ENCODE measurements around the gene EVI5L. TPM values are rescaled to one million over a fixed set of nuclear protein-coding genes. Genes with fewer than 3 reads are reported as not detected.
A peak's percentile ranks its signal among the peaks of the same experiment; 100 is the strongest.

Gene EVI5L
- total RNA-seq, 1 experiment from 2014 or later: 5.0 TPM

GRCh38 chr19:7905859-7906258, 75.8 kb downstream of the EVI5L start:
- no peak for DNase-seq
- Histone ChIP-seq H3K36me3 (replicated peaks; ENCODE audit: control insufficient read depth, insufficient read depth, low read length) (peaks cover 1% of the 10 kb centered on the region; the same call in 1 of the 2 replicates), H3K27me3 (ENCODE audit: control insufficient read depth, insufficient read depth, low read length) (no peaks in the 10 kb centered on the region; the same call in 1 of the 2 replicates), H3K4me3 (ENCODE audit: insufficient read depth, low read depth, low read length) (no peak overlapping the region)

GRCh38 chr19:7907122-7907521, 77.1 kb downstream of the EVI5L start:
- H3K27me3 ChIP-seq (ENCODE audit: control insufficient read depth, insufficient read depth, low read length): no peaks in the 10 kb centered on the region; the same call in 1 of the 2 replicates
- H3K36me3 ChIP-seq (replicated peaks; ENCODE audit: control insufficient read depth, insufficient read depth, low read length): peaks cover 1% of the 10 kb centered on the region; the same call in 1 of the 2 replicates
- H3K4me3 ChIP-seq (ENCODE audit: insufficient read depth, low read depth, low read length): no peak overlapping the region
- DNase-seq: no peak

- Histone ChIP-seq H3K36me3 (replicated peaks; ENCODE audit: control insufficient read depth, insufficient read depth, low read length) (peaks cover 1% of the 10 kb centered on the region), H3K27me3 (ENCODE audit: control insufficient read depth, insufficient read depth, low read length) (no peaks in the 10 kb centered on the region), H3K4me3 (ENCODE audit: insufficient read depth, low read depth, low read length) (no peak overlapping the region)
- DNase-seq: no peak
Measured at GRCh38 chr19:7907544-7907943, 77.5 kb downstream of the EVI5L start.

- Histone ChIP-seq H3K27me3 (ENCODE audit: control insufficient read depth, insufficient read depth, low read length) (no peaks in the 10 kb centered on the region), H3K36me3 (replicated peaks; ENCODE audit: control insufficient read depth, insufficient read depth, low read length) (peaks cover 1% of the 10 kb centered on the region), H3K4me3 (ENCODE audit: insufficient read depth, low read depth, low read length) (no peak overlapping the region)
- DNase-seq: no peak
Measured at GRCh38 chr19:7908078-7908699, 78.2 kb downstream of the EVI5L start.

GRCh38 chr19:7908742-7909461, 78.9 kb downstream of the EVI5L start:
- no peaks in the 10 kb centered on the region for H3K27me3 ChIP-seq (ENCODE audit: control insufficient read depth, insufficient read depth, low read length)
- peak; percentile 83 for DNase-seq
- H3K4me3 ChIP-seq (ENCODE audit: insufficient read depth, low read depth, low read length): no peak overlapping the region
- H3K36me3 ChIP-seq (replicated peaks; ENCODE audit: control insufficient read depth, insufficient read depth, low read length): peaks cover 1% of the 10 kb centered on the region

GRCh38 chr19:7909471-7910067, 79.6 kb downstream of the EVI5L start:
- no peak for DNase-seq
- peaks cover 4% of the 10 kb centered on the region for H3K27me3 ChIP-seq (ENCODE audit: control insufficient read depth, insufficient read depth, low read length)
- H3K36me3 ChIP-seq (replicated peaks; ENCODE audit: control insufficient read depth, insufficient read depth, low read length): peaks cover 1% of the 10 kb centered on the region
- H3K4me3 ChIP-seq (ENCODE audit: insufficient read depth, low read depth, low read length): no peak overlapping the region

GRCh38 chr19:7910321-7911161, 80.5 kb downstream of the EVI5L start:
- Histone ChIP-seq H3K36me3 (replicated peaks; ENCODE audit: control insufficient read depth, insufficient read depth, low read length) (peaks cover 1% of the 10 kb centered on the region), H3K4me3 (ENCODE audit: insufficient read depth, low read depth, low read length) (no peak overlapping the region), H3K27me3 (ENCODE audit: control insufficient read depth, insufficient read depth, low read length) (peaks cover 12% of the 10 kb centered on the region)
- DNase-seq: no peak

GRCh38 chr19:7911508-7912143, 81.6 kb downstream of the EVI5L start:
- Histone ChIP-seq H3K4me3 (ENCODE audit: insufficient read depth, low read depth, low read length) (no peak overlapping the region), H3K27me3 (ENCODE audit: control insufficient read depth, insufficient read depth, low read length) (peaks cover 22% of the 10 kb centered on the region), H3K36me3 (replicated peaks; ENCODE audit: control insufficient read depth, insufficient read depth, low read length) (peaks cover 1% of the 10 kb centered on the region)
- no peak for DNase-seq

- H3K27me3 ChIP-seq (ENCODE audit: control insufficient read depth, insufficient read depth, low read length): peaks cover 26% of the 10 kb centered on the region
- H3K36me3 ChIP-seq (replicated peaks; ENCODE audit: control insufficient read depth, insufficient read depth, low read length): peaks cover 1% of the 10 kb centered on the region
- DNase-seq: no peak
- H3K4me3 ChIP-seq (ENCODE audit: insufficient read depth, low read depth, low read length): no peak overlapping the region
Measured at GRCh38 chr19:7912144-7912696, 82.2 kb downstream of the EVI5L start.

GRCh38 chr19:7912697-7913564, 82.9 kb downstream of the EVI5L start:
- no peak for DNase-seq
- Histone ChIP-seq H3K36me3 (replicated peaks; ENCODE audit: control insufficient read depth, insufficient read depth, low read length) (peaks cover 1% of the 10 kb centered on the region), H3K4me3 (ENCODE audit: insufficient read depth, low read depth, low read length) (no peak overlapping the region), H3K27me3 (ENCODE audit: control insufficient read depth, insufficient read depth, low read length) (peaks cover 33% of the 10 kb centered on the region)

- no peak overlapping the region for H3K4me3 ChIP-seq (ENCODE audit: insufficient read depth, low read depth, low read length)
- peaks cover 39% of the 10 kb centered on the region for H3K27me3 ChIP-seq (ENCODE audit: control insufficient read depth, insufficient read depth, low read length)
- no peak for DNase-seq
- H3K36me3 ChIP-seq (replicated peaks; ENCODE audit: control insufficient read depth, insufficient read depth, low read length): peaks cover 1% of the 10 kb centered on the region
Measured at GRCh38 chr19:7913652-7914051, 83.6 kb downstream of the EVI5L start.

- Histone ChIP-seq H3K4me3 (ENCODE audit: insufficient read depth, low read depth, low read length) (no peak overlapping the region), H3K27me3 (ENCODE audit: control insufficient read depth, insufficient read depth, low read length) (peaks cover 44% of the 10 kb centered on the region), H3K36me3 (replicated peaks; ENCODE audit: control insufficient read depth, insufficient read depth, low read length) (peaks cover 1% of the 10 kb centered on the region)
- no peak for DNase-seq
Measured at GRCh38 chr19:7914099-7914498, 84.1 kb downstream of the EVI5L start.
